Epithelial cell of proximal tubule (primary cell): Measurements from ENCODE around the gene PSD. TPM values are rescaled to one million over a fixed set of nuclear protein-coding genes. Genes with fewer than 3 reads are reported as not detected.
A peak's percentile ranks its signal among the peaks of the same experiment; 100 is the strongest.

Source experiments
- DNase-seq: peaks from one replicate; pipeline ENCODE4 v3.0.0-alpha.2; 2011; ENCODE audit warnings: low read depth
- H3K4me3 ChIP-seq: 2 replicates; pipeline ENCODE4 v1.5.1; 2011; ENCODE audit warnings: low read depth, mild to moderate bottlenecking, low read length
- CTCF ChIP-seq: conservative IDR thresholded peaks from 2 replicates; pipeline ENCODE4 v1.5.1; 2012; ENCODE audit warnings: low read depth, mild to moderate bottlenecking, low read length
- total RNA-seq: library from RNA; depleted of rRNA; stranded (reverse); fragments of >200 nt; gene quantifications from 2 replicates; pipeline ENCODE4 v1.2.3, GENCODE V29; 2015

Gene PSD
- total RNA-seq, 1 donor from 2014 or later, result 0.52 TPM

- TF ChIP-seq CTCF, result no peak
- DNase-seq, result no peak
- no peak overlapping the region for H3K4me3 ChIP-seq
These were observed 15.0 kb upstream of the PSD start for GRCh38 chr10:102433619-102434046.

GRCh38 chr10:102432162-102432950 lies 13.8 kb upstream of the PSD start, which contains the start of gene CUEDC2:
Gene CUEDC2, minus strand, starts transcription at chr10:102432574. Its CDS starts 7,386 bp downstream, at chr10:102425188.
- DNase-seq, result peak; percentile 69
- peak within 1 kb of the TSS; percentile 95 for H3K4me3 ChIP-seq
- TF ChIP-seq CTCF, result no peak

- no peak for DNase-seq
- H3K4me3 ChIP-seq, result peak overlapping the region; percentile 95
- no peak for TF ChIP-seq CTCF
These were observed 13.0 kb upstream of the PSD start for GRCh38 chr10:102431452-102432124.

- DNase-seq, result no peak
- H3K4me3 ChIP-seq, result no peak overlapping the region
- no peak for TF ChIP-seq CTCF
These were observed 10.9 kb upstream of the PSD start for GRCh38 chr10:102429468-102429867.

- no peak for DNase-seq
- no peak overlapping the region for H3K4me3 ChIP-seq
- no peak for TF ChIP-seq CTCF
These were observed 8.3 kb upstream of the PSD start for GRCh38 chr10:102426803-102427287.

- H3K4me3 ChIP-seq, result no peak overlapping the region
- no peak for DNase-seq
- TF ChIP-seq CTCF, result no peak
These were observed 6.9 kb upstream of the PSD start for GRCh38 chr10:102425444-102425843.

- no peak for DNase-seq
- no peak overlapping the region for H3K4me3 ChIP-seq
- TF ChIP-seq CTCF, result no peak
These were observed 6.3 kb upstream of the PSD start for GRCh38 chr10:102424916-102425315.
